SIG-M5 treated with dmso at 0.1 percent for 504 hours (cell line): ENCODE results near the gene MYO3B.

Experiments
- DNase-seq: peaks from one replicate; lab custom pipeline; 2025; ENCODE audit not compliant: unreplicated experiment; lab: John Stamatoyannopoulos, UW

Gene MYO3B

DNA sequence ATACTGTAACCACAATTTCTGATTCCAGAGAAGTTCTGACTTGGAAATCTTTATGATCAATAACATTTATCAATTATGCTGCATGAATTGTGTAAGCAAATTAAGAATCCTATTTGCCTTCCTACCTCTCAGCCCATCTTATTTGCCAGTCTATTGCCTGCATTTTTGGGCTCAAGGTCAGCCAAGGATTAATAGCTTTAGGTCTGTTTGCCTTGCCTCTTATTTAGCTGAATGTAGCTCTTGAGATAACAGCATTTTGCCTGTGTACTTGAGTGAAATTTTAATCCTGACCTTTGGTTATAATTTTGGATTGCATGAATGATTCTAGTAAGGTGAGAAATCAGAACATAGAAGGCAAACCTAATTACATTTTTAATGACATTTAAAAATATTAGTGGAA, 51.2 kb downstream of the MYO3B start:
- no peak for DNase-seq

DNA sequence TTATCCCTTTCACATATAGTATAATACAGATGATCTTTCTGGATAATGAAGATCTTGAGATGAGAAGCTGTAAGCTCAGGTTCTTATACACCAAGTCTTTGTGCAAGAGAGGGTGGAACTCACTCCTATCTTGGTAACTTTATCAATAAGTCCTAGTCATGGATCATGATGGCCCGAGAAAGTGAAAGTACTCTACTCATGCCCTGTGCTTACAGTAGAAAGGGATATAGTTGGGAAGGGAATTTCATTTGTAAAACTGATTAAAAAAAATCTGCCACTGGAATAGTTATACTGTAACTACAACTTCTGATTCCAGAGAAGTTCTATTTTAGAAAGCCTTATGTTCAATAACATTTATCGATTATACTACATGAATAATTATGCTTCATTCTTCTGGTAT, 51.8 kb downstream of the MYO3B start:
- no peak for DNase-seq

DNA sequence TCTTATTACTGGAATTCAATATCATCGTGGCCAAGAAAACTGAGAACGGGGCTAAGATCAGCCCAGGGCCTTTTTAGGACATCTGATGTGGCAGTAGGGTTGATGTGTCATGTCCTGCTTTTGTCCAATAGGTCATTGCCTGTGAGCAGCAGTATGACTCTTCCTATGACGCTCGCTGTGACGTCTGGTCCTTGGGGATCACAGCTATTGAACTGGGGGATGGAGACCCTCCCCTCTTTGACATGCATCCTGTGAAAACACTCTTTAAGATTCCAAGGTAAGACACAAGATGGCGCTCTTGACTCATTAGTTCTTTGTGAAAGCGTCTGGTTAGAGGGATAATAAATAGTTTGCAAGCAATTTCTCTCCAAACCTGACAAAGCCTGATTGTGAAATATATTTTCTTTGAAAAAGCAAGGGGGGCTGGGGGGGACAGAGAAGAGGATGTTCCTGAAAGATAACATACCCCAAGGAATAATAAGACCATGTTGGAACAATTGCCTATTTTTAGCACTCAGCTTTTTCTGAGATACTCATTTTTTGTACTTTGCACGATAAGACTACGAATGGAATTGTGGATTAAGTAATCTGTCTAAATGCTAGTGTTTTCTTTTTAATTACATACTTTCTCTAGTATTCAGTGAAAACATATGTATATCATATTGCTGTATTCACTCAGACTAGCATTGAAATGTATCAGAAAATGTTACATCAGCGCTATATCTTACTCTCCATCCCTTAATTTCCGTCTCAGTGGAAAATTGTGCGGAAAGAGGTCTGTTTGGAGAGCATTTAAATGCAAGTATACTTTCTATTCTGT, 58.1 kb downstream of the MYO3B start:
- peak; percentile 33 for DNase-seq

DNA sequence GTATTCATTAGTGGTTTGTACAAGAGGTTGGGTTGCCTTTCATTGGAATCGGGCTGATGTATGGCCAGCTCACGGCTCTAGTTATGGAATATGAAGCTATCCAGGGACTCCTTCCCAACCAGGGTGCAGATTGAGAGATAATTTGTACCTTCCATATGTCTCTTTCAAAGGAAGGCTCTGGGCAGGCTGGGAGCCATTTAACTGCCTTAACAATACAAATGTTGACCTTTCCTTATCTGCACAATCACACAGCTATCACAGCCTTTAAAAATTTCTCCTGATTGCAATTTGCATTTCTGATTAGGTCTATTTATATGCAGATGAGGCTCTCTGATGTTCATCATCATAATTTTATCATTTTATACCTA, 58.7 kb downstream of the MYO3B start:
- DNase-seq: no peak

DNA sequence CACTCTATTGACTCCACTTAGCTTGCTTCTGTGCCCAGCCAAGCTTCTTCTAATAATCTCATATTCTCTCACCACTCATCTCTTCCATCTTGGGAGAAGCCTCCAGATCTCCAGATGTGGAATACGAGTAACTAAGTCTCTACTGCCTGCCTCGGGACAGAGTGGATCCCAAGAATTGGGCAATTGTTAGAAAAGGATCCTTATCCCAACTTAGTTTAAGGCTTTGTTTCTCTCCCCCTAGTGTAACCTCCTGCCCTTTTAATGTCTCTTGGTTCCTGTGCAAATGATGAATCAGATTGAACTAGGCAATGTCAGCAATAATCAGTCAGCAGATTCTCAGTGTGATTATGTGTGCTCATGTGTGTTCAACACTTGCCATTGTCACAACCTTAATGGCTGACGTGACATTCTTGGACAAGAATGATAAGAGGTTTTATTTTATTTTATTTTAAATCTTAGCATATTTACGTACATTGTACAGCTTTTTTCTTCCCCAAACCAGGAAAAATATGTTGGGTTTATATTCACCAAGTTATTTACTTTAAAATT, 59.7 kb downstream of the MYO3B start:
- DNase-seq: no peak

DNA sequence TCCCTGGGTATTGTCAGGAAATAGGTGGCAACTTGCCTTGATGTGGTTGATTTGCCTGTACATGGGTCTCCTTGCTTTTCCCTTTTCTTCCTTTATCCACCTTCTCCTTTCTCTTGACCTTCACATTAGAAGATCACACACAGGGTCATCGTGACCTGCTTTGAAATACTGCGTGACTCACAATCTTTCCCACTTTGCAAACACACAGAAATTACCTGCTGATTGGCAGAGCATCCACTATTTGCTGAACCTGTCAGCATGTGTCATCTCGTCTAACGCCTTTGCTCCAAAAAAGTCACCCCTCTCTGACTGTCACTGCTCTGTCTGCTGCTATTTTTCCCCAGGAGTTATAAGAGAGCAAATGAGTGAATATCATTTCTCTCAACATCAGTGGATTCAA, 60.8 kb downstream of the MYO3B start:
- no peak for DNase-seq

DNA sequence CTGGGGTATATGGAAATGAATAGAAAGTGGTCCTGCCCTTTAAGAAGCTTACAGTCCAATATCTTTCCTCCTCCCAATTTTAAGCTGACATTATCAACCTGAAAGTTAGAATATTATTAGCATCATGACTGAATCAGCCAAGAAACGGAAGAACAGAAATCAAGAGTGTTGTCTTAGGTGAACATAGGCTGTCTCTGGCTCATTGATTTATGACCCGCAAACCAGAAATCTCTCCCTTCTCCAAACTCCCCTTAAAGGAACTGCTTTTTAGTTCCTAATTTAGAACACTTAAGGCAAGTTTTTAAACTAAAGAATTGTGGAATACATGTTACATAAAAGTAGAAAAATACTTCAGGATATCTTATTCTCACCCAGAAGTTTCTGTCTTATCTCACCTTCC, 62.7 kb downstream of the MYO3B start:
- no peak for DNase-seq

DNA sequence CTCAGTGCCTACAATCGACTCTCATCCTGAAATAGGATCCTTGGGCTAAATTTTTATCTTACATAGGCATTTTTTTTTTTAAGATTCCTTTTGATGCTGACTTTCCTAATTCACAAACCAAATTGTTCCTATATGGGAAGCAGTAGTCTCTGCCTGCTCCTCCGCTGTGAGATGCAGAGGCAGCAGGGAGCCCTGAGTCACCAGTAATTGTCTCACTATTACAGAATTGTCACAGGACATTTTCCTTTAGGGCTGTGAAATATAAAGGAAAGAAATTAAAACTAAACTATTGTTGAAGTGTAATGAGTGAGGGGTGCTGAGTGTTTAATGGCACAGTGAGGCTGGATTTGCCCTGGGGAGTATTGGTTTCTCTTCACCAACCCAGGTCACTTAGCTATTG, 63.8 kb downstream of the MYO3B start:
- no peak for DNase-seq

DNA sequence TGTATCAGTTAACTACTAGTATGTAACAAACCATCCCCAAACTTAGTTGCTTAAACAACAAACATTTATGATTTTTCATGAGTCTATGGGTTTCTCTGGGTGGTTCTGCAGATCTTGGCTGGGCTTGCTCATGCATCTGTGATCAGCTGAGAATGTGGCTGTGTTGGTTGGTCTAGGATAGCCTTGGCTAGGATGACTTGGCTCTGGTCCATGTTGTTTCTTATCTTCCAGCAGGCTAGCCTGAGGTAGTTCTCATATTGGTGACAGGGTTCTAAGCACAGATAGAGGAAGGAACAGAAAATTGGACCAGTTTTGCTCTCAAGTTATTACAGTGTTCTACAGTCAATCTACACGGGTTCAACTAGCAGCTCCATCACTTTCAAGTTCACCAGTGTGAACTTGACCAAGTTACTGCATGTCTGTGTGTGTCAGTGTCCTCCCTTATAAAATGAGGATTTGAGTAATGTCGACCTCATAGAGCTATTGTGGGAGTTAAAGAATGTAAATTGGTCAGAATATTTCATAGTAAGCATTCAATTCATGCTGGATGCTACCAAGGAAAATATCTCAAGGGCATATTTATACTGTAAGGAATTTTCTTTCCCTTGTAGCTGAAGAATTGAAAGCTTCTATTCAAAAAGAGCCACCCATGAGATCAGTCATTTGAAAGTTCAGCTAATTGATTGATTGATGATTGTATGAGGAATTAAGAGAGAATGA, 65.3 kb downstream of the MYO3B start:
- DNase-seq: no peak

DNA sequence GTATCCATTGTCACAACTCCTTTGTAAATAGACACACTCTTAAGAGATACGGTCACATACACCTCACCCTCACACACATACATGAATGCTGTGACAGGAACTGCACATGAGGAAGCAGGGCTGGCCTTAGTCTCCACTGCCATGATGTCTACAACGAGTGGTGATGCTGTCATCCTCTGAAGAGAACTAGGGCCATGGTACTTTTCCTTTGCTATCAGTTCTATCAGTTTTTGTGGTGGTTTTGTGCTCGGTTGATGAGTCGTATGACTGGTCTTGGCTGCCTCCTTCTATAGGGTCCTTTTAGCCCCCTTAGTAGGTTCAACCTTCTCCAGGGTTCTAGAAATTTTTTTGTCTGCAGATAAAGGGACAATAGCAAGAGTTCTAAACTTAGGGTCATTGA, 66.0 kb downstream of the MYO3B start:
- no peak for DNase-seq

DNA sequence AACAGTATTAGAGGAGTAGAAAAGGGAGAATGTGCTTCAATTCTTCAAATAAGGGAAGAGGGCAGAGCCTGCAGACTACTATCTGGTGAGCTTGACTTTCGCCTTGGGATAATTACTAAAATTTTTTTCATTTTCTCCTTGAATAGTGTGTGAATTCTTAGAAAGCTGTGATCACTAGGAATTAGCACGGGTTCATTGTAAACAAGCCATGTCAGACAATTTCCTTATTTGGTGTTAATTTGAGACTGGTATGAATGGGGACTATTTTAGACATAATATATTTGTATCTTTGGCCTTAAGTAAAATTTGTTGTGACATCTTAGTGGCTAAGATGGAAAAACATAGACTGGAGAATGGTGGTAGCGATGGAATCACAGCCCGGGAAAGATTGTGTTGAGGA, 66.6 kb downstream of the MYO3B start:
- DNase-seq: no peak

DNA sequence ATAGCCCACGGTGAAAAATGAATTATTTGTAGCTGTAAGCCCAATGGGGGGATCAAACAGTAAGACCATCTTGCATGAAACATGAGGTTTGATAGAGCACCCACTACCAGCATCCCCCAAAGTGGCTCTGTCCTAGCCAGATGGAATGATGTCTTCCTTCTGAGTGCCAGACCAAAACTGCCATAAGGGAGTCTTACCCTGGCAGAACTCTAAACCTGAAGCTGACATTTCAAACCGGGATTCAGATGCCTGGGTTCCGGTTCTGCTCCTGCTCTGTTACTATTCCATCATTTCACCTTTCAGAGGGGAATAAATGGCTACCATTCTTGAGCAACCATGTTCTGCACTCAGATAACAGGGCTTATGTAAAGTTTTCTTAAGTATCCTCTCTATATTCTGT, 67.4 kb downstream of the MYO3B start:
- no peak for DNase-seq

DNA sequence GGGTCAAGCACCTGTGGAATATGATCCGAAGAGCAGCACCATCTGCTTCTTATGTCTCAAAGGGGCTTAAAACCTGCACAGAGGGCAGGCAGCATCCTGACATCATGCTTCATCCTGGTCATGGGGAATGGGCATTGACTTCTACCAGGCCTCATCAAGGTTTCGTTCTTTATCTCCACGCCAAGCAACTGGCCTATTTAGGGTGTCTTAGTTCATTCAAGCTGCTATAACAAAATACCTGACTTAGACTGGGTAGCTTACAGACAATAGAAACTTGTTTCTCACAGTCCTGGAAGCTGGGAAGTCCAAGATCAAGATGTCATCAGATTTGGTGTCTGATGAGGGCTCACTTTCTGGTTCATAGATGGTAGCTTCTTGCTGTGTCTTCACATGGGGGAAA, 69.4 kb downstream of the MYO3B start:
- no peak for DNase-seq

DNA sequence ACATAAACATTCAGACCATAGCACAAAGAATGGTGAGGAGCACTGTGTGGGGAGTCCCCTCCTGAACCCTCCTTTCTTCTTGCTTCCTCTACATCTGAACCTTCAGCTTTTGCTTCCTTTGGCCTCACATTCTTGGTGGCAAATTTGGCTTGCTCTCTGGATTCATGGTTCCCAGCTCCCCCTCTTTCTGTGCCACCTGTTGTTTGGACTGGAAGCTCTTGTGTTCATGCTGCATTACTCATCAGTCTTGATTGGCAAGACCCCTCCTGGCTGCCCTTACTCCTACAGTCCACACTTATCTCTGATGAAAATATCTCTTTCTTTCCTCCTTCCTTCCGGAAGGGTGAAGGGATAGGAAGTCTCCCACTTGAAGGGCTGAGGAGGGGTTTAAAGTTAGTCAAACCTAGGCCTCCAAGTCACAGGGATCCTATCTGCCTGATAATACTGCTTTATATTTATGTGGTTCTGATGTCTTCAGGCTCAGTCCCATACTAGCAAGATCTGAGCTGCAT, 70.0 kb downstream of the MYO3B start:
- no peak for DNase-seq

DNA sequence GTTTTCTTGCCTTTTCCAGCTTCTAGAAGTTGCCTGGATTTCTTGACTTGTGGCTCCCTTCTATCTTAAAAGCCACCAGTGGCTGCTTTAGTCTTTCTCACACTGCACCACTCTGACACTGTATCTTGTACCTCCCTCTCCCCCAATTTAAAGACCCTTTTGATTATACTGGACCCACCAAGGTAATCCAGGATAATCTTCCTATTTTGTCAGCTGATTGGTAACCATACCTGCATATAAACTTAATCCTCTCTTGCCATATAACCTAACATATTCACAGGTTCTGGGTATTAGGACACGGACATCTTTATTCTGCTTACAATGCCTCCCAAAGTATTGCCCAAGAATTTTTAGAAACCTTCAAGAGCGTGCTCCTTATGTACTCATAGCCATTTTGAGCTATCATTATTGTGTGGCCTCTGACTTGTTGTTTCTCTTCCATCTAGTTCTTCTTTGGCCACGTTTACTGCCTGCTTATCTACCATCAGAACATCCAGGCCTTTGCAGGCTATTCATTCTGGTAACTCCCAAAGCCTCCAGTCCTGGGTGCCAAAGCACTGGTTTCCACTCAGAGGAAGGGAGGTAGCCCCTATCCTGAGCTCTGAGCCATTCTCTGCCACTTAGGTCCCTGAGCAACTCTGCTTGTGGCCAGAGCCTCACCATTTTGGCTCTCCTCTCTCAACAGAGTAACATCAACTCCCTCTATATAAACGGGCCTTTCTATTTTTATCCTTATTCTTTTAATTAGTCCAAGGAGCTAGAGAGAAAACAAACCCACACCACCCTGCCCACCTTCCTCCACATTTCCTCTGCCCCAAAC, 70.8 kb downstream of the MYO3B start:
- no peak for DNase-seq

DNA sequence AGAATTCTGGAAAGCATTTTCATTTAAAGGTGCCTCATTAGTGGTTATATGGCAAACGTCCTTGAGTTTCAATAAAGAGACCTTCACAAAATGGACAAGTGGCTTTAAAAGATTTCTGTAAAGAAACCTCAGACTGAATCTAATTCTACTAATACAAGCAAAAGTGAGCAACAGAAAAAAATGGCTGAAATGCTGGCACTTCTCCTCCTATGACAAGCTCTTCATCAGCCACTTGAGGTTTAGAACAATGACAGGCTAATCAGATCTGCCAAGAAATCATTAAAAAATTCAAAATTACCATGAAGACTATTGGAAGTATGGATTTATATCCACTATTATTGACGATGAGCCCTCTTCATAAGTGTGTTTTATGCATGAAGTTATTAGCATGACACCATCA, 71.8 kb downstream of the MYO3B start:
- DNase-seq: no peak

DNA sequence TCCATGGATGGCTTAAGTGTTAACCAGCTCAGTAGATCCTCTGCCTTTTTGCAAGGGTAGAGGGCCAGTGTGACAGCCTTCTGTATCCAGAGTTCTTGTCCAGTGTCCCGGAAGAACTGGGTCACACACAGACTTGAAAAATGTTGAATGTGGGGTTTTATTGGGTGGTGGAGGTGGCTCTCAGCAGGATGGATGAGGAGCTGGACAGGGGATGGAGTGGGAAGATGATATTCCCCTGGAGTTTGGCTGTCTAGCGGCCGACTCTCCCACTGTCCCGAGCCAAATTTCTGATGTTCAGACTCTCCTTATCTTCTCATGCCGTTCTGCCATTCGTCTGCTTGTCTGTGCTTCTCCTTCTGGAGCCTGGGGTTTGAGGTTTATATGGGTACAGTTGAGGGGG, 72.6 kb downstream of the MYO3B start:
- no peak for DNase-seq

DNA sequence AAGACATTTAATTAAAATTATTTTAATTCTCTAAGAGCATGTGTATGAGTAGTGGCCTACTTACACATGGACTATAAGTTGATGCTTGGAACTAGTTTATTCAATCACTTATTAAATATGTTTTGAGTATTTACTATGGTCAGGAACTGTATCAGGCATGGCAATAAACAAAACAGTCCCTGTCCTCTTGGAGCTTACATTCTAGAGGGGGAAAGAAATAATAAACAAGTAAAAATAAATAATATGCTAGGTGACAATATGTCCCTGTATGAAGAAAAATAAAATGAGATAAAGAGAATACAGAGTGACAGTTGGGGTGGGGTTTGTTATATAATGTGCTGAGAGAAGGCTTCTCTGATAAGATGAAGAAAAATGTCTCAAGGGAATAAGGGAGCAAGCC, 74.5 kb downstream of the MYO3B start:
- no peak for DNase-seq

DNA sequence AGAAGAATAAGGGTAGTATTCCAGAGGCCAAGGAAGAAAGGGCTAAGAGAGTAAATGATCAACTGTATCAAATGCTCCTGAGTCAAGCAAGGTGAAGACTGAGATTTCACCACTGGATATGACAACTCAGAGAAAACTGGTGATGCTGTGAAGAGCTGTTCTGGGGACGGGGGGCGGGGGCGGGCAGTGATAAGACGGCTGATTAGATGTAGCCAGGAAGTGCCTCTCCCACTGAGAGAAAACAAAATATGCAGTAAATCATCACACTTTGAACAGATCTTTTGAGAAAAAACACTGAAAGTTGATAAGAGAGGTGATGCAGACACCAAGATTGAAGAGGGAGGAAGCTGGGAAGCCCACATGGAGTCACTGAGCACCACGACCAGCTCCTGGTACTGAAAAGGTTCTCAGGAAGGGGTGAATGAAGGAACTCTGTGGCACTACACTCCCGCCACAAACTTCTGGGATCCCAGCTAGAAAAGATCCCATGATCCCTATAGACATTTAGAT, 75.8 kb downstream of the MYO3B start:
- DNase-seq: no peak

DNA sequence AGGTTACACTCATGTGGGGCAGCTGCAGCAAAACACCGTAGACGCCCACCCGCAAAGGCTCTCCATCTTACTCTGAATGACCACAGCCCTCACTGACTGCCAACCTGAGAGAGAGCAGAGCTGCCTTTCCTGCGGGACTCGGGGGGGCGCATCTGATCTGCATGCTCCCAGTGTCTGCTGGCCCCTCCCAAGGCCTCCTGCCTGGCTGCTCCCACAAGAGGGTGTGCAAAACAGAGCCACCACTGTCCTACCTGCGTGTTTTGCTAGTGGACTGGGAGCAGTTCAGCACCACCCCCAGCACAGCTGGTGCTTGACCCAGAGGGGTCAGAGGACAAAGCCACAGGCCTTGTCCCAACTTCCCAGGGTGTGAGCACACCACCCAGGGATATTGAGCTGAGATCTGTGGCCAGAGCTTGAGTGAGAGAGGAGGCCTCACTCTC, 76.4 kb downstream of the MYO3B start:
- no peak for DNase-seq

DNA sequence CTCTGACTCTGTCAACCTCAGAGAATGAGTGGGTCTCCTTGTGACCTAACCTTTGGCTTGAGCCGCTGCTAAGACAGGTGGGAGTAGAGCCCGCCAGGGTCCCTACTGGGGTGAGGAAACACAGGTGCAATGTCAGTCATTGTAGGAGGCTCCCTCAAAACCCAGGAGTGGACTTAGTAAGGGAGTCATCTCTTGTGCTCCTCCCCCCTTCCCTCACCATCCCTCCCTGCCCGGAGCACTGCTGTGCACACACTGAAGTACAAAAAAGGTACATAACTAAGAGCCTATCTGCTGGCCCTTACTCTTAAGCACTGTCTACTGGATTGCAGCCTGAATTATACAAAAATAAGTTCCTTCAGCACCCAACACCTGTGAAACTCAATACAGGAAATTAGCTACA, 77.2 kb downstream of the MYO3B start:
- no peak for DNase-seq
